Measurements from ENCODE around the gene TANC1. TPM values are rescaled to one million over a fixed set of nuclear protein-coding genes. Genes with fewer than 3 reads are reported as not detected.

TANC1 gene
- total and polyA plus RNA-seq, 4 experiments from 2014 or later, result 0.35 to 0.79 (median 0.50) TPM; not detected in 1

GRCh38 chr2:158948964-158949699 lies 19.3 kb upstream of the TANC1 start:
- Mint-ChIP-seq H3K9me3 (no peaks in the 10 kb centered on the region), H3K4me3 (no peak overlapping the region), H3K27ac (no peak overlapping the region), H3K4me1 (peaks cover 0 to 7% (median 3%) of the 10 kb centered on the region in 4 donors), H3K36me3 (no peaks in the 10 kb centered on the region), H3K27me3 (no peaks in the 10 kb centered on the region)
- no peak for DNase-seq
- POLR2A ChIA-PET (ENCODE audit: partially characterized antibody), result no interaction called here
- Histone ChIP-seq H3K4me1 (ENCODE audit: insufficient read depth, low read length) (no peaks in the 10 kb centered on the region), H3K27ac (ENCODE audit: low read depth, low read length) (no peak overlapping the region), H3K9me3 (ENCODE audit: control insufficient read depth in 1 of 2, low read length in 2 of 2) (no peaks in the 10 kb centered on the region), H3K36me3 (ENCODE audit: insufficient read depth, low read length) (no peaks in the 10 kb centered on the region), H3K27me3 (ENCODE audit: insufficient read depth, low read length) (peaks cover 5% of the 10 kb centered on the region), H3K4me3 (ENCODE audit: low read length in 2 of 2) (no peak overlapping the region)
- CTCF ChIA-PET (ENCODE audit: partially characterized antibody), result no interaction called here
- intact Hi-C loops (cut with micrococcal nuclease), result no loop called here

- Histone ChIP-seq H3K9me3 (ENCODE audit: control insufficient read depth in 1 of 2, low read length in 2 of 2) (no peaks in the 10 kb centered on the region), H3K4me1 (ENCODE audit: insufficient read depth, low read length) (no peaks in the 10 kb centered on the region), H3K4me3 (ENCODE audit: low read length in 2 of 2) (no peak overlapping the region), H3K27me3 (ENCODE audit: insufficient read depth, low read length) (peaks cover 5% of the 10 kb centered on the region), H3K27ac (ENCODE audit: low read depth, low read length) (no peak overlapping the region), H3K36me3 (ENCODE audit: insufficient read depth, low read length) (no peaks in the 10 kb centered on the region)
- POLR2A ChIA-PET (ENCODE audit: partially characterized antibody), result no interaction called here
- peaks cover 0 to 4% (median 2%) of the 10 kb centered on the region in 8 donors for H3K9me3 Mint-ChIP-seq
- DNase-seq, result no peak
- no peak overlapping the region for H3K4me3 Mint-ChIP-seq
- H3K27me3 Mint-ChIP-seq, result peaks cover 0 to 4% of the 10 kb centered on the region in 2 donors
- H3K4me1 Mint-ChIP-seq, result peaks cover 0 to 7% (median 3%) of the 10 kb centered on the region in 4 donors
- no peaks in the 10 kb centered on the region for H3K36me3 Mint-ChIP-seq
- intact Hi-C loops (cut with micrococcal nuclease), result no loop called here
- no peak overlapping the region for H3K27ac Mint-ChIP-seq
- CTCF ChIA-PET (ENCODE audit: partially characterized antibody), result no interaction called here
These were observed 15.0 kb upstream of the TANC1 start for GRCh38 chr2:158953454-158953853.

GRCh38 chr2:158953926-158954763 lies 14.3 kb upstream of the TANC1 start:
- peaks cover 0 to 4% (median 2%) of the 10 kb centered on the region in 8 donors for H3K9me3 Mint-ChIP-seq
- peaks cover 0 to 5% of the 10 kb centered on the region in 2 donors for H3K27me3 Mint-ChIP-seq
- H3K4me1 Mint-ChIP-seq, result peaks cover 0 to 7% (median 3%) of the 10 kb centered on the region in 4 donors
- H3K9me3 ChIP-seq (ENCODE audit: control insufficient read depth in 1 of 2, low read length in 2 of 2), result no peaks in the 10 kb centered on the region
- DNase-seq, result peak in 1 of 5 donors; percentile 16
- CTCF ChIA-PET (ENCODE audit: partially characterized antibody), result no interaction called here
- H3K4me3 ChIP-seq (ENCODE audit: low read length in 2 of 2), result no peak overlapping the region
- peak overlapping the region in 1 of 7 donors; percentile 44 for H3K27ac Mint-ChIP-seq
- no peaks in the 10 kb centered on the region for H3K4me1 ChIP-seq (ENCODE audit: insufficient read depth, low read length)
- H3K4me3 Mint-ChIP-seq, result no peak overlapping the region
- H3K27me3 ChIP-seq (ENCODE audit: insufficient read depth, low read length), result peaks cover 5% of the 10 kb centered on the region
- no peaks in the 10 kb centered on the region for H3K36me3 Mint-ChIP-seq
- POLR2A ChIA-PET (ENCODE audit: partially characterized antibody), result no interaction called here
- intact Hi-C loops (cut with micrococcal nuclease), result no loop called here
- H3K36me3 ChIP-seq (ENCODE audit: insufficient read depth, low read length), result no peaks in the 10 kb centered on the region
- no peak overlapping the region for H3K27ac ChIP-seq (ENCODE audit: low read depth, low read length)

- Mint-ChIP-seq H3K27me3 (peaks cover 0 to 5% of the 10 kb centered on the region in 2 donors), H3K36me3 (no peaks in the 10 kb centered on the region), H3K27ac (no peak overlapping the region), H3K9me3 (peaks cover 0 to 4% (median 2%) of the 10 kb centered on the region in 8 donors), H3K4me1 (peaks cover 0 to 7% (median 3%) of the 10 kb centered on the region in 4 donors), H3K4me3 (no peak overlapping the region)
- Histone ChIP-seq H3K9me3 (ENCODE audit: control insufficient read depth in 1 of 2, low read length in 2 of 2) (no peaks in the 10 kb centered on the region), H3K36me3 (ENCODE audit: insufficient read depth, low read length) (no peaks in the 10 kb centered on the region), H3K4me3 (ENCODE audit: low read length in 2 of 2) (no peak overlapping the region), H3K27me3 (ENCODE audit: insufficient read depth, low read length) (peaks cover 5% of the 10 kb centered on the region), H3K4me1 (ENCODE audit: insufficient read depth, low read length) (no peaks in the 10 kb centered on the region), H3K27ac (ENCODE audit: low read depth, low read length) (no peak overlapping the region)
- intact Hi-C loops (cut with micrococcal nuclease), result no loop called here
- POLR2A ChIA-PET (ENCODE audit: partially characterized antibody), result no interaction called here
- DNase-seq, result no peak
- CTCF ChIA-PET (ENCODE audit: partially characterized antibody), result no interaction called here
These were observed 12.5 kb upstream of the TANC1 start for GRCh38 chr2:158955842-158956365.

GRCh38 chr2:158958365-158958764 lies 10.1 kb upstream of the TANC1 start:
- Histone ChIP-seq H3K9me3 (ENCODE audit: control insufficient read depth in 1 of 2, low read length in 2 of 2) (no peaks in the 10 kb centered on the region), H3K36me3 (ENCODE audit: insufficient read depth, low read length) (no peaks in the 10 kb centered on the region), H3K4me1 (ENCODE audit: insufficient read depth, low read length) (no peaks in the 10 kb centered on the region), H3K27ac (ENCODE audit: low read depth, low read length) (no peak overlapping the region), H3K27me3 (ENCODE audit: insufficient read depth, low read length) (no peaks in the 10 kb centered on the region), H3K4me3 (ENCODE audit: low read length in 2 of 2) (no peak overlapping the region)
- intact Hi-C loops (cut with micrococcal nuclease), result no loop called here
- H3K9me3 Mint-ChIP-seq, result peaks cover 0 to 4% (median 2%) of the 10 kb centered on the region in 8 donors
- H3K4me3 Mint-ChIP-seq, result no peak overlapping the region
- POLR2A ChIA-PET (ENCODE audit: partially characterized antibody), result no interaction called here
- H3K36me3 Mint-ChIP-seq, result no peaks in the 10 kb centered on the region
- CTCF ChIA-PET (ENCODE audit: partially characterized antibody), result no interaction called here
- H3K27me3 Mint-ChIP-seq, result peaks cover 0 to 5% of the 10 kb centered on the region in 2 donors
- H3K27ac Mint-ChIP-seq, result no peak overlapping the region
- DNase-seq, result no peak
- H3K4me1 Mint-ChIP-seq, result peaks cover 0 to 7% (median 3%) of the 10 kb centered on the region in 4 donors

GRCh38 chr2:158960193-158960592 lies 8.2 kb upstream of the TANC1 start:
- Mint-ChIP-seq H3K4me3 (no peak overlapping the region), H3K9me3 (peaks cover 0 to 4% (median 2%) of the 10 kb centered on the region in 8 donors), H3K27me3 (peaks cover 0 to 5% of the 10 kb centered on the region in 2 donors), H3K4me1 (no peaks in the 10 kb centered on the region), H3K36me3 (no peaks in the 10 kb centered on the region), H3K27ac (no peak overlapping the region)
- Histone ChIP-seq H3K9me3 (ENCODE audit: control insufficient read depth in 1 of 2, low read length in 2 of 2) (no peaks in the 10 kb centered on the region), H3K36me3 (ENCODE audit: insufficient read depth, low read length) (no peaks in the 10 kb centered on the region), H3K27ac (ENCODE audit: low read depth, low read length) (no peak overlapping the region), H3K4me1 (ENCODE audit: insufficient read depth, low read length) (no peaks in the 10 kb centered on the region), H3K4me3 (ENCODE audit: low read length in 2 of 2) (no peak overlapping the region), H3K27me3 (ENCODE audit: insufficient read depth, low read length) (no peaks in the 10 kb centered on the region)
- ChIA-PET POLR2A (ENCODE audit: partially characterized antibody) (no interaction called here), CTCF (ENCODE audit: partially characterized antibody) (no interaction called here)
- no peak for DNase-seq
- intact Hi-C loops (cut with micrococcal nuclease), result loop anchor here (10.0 kb wide), 1 partner anchor 135 kb away; no protein-coding TSS in a partner anchor

GRCh38 chr2:158962074-158962473 lies 6.4 kb upstream of the TANC1 start:
- Mint-ChIP-seq H3K27me3 (peaks cover 4 to 7% of the 10 kb centered on the region in 2 donors), H3K4me1 (no peaks in the 10 kb centered on the region), H3K9me3 (no peaks in the 10 kb centered on the region), H3K27ac (no peak overlapping the region), H3K4me3 (no peak overlapping the region), H3K36me3 (no peaks in the 10 kb centered on the region)
- Histone ChIP-seq H3K9me3 (ENCODE audit: control insufficient read depth in 1 of 2, low read length in 2 of 2) (no peaks in the 10 kb centered on the region), H3K4me1 (ENCODE audit: insufficient read depth, low read length) (no peaks in the 10 kb centered on the region), H3K27ac (ENCODE audit: low read depth, low read length) (no peak overlapping the region), H3K27me3 (ENCODE audit: insufficient read depth, low read length) (no peaks in the 10 kb centered on the region), H3K36me3 (ENCODE audit: insufficient read depth, low read length) (no peaks in the 10 kb centered on the region), H3K4me3 (ENCODE audit: low read length in 2 of 2) (no peak overlapping the region)
- DNase-seq, result no peak
- ChIA-PET CTCF (ENCODE audit: partially characterized antibody) (no interaction called here), POLR2A (ENCODE audit: partially characterized antibody) (no interaction called here)
- intact Hi-C loops (cut with micrococcal nuclease), result loop anchor here (10.0 kb wide), 1 partner anchor 133 kb away; no protein-coding TSS in a partner anchor

Measured in CD4-positive, alpha-beta memory T cell (primary cell).